Stimulated activated CD8-positive, alpha-beta memory T cell treated with anti-CD3 and anti-CD28 coated beads, Interleukin-12 subunit alpha, Interleukin-12 subunit beta, amount 100 ng/mL, for 24 hours (primary cell): ENCODE measurements around the gene MRPL49.
"Not testable (repeated sequence)": the region's sequence is repeated elsewhere in the genome, so short reads cannot be mapped to it uniquely, and the experiment has no call there.

Experiments used
- DNase-seq: peaks from one replicate; pipeline ENCODE4 v3.0.0-alpha.2; 2020; ENCODE audit errors: extremely low read depth

Gene MRPL49

GRCh38 chr11:65117206-65118096 is 4.7 kb upstream of the MRPL49 start, which contains the start of gene ZNHIT2:
Gene ZNHIT2, minus strand, starts transcription at chr11:65117701. Its CDS starts 48 bp downstream, at chr11:65117653.
- peak; percentile 100 for DNase-seq

GRCh38 chr11:65118097-65118837 is 3.9 kb upstream of the MRPL49 start:
- no peak for DNase-seq

GRCh38 chr11:65118891-65119669 is 3.0 kb upstream of the MRPL49 start:
- DNase-seq = not testable (repeated sequence)

- no peak for DNase-seq
Observed at GRCh38 chr11:65119670-65119995, 2.5 kb upstream of the MRPL49 start.

- no peak for DNase-seq
Observed at GRCh38 chr11:65120831-65121230, 1.3 kb upstream of the MRPL49 start.

- no peak for DNase-seq
Observed at GRCh38 chr11:65121447-65121864, 665 bp upstream of the MRPL49 start.

GRCh38 chr11:65124480-65125196 is 2.5 kb downstream of the MRPL49 start:
- no peak for DNase-seq

GRCh38 chr11:65125197-65126056 is 3.3 kb downstream of the MRPL49 start:
- no peak for DNase-seq

GRCh38 chr11:65126624-65127274 is 4.6 kb downstream of the MRPL49 start:
- no peak for DNase-seq

GRCh38 chr11:65127473-65128181 is 5.5 kb downstream of the MRPL49 start:
- DNase-seq = no peak

- no peak for DNase-seq
Observed at GRCh38 chr11:65128182-65129145, 6.3 kb downstream of the MRPL49 start.

- no peak for DNase-seq
Observed at GRCh38 chr11:65129649-65130441, 7.7 kb downstream of the MRPL49 start.

- no peak for DNase-seq
Observed at GRCh38 chr11:65130631-65131416, 8.7 kb downstream of the MRPL49 start.

- DNase-seq = no peak
Observed at GRCh38 chr11:65131417-65131776, 9.3 kb downstream of the MRPL49 start.

- no peak for DNase-seq
Observed at GRCh38 chr11:65131895-65132237, 9.7 kb downstream of the MRPL49 start.

- DNase-seq = no peak
Observed at GRCh38 chr11:65132238-65132987, 10.3 kb downstream of the MRPL49 start.
